ENCODE data around the gene USP6NL.

- TF ChIP-seq CTCF (IDR thresholded peaks at IDR 0.05) (no peak), POLR2A (IDR thresholded peaks at IDR 0.05) (no peak)
Measured at GRCh38 chr10:11425676-11426075, 185.8 kb downstream of the USP6NL start.
